B cell (primary cell): ENCODE measurements around the gene NIN.

Experiments
- EZH2 ChIP-seq: IDR thresholded peaks from 2 replicates; pipeline ENCODE4 v1.6.1; 2012; ENCODE audit warnings: borderline replicate concordance, low read depth, mild to moderate bottlenecking, moderate library complexity, low read length; ENCODE audit not compliant: insufficient read depth, poor library complexity, severe bottlenecking
- TF ChIP-seq, protein P1 (sequence below): fragments of 200-600 bp; IDR thresholded peaks from one replicate; pipeline ENCODE4 v1.8.0; 2022; ENCODE audit warnings: antibody characterized with exemption, mild to moderate bottlenecking

DNA sequence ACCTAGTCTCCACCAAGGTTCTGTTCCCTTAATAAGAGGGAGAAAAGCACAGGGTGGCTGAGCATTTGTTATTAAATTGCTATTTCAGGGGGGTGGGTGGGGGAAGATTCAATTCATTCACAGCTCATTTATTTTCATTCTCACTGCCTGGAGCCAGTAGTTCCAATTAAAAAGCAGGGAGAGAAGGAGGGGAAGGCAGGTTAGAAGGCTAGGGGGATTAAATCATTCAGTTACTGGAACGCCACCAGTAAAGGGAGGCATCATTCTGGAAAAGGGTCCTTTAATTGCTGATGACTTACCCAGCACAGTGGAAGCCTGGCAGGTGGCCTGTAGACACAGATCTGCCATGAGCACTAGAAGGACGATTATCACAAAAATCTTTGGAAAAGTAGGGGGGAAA is 47.4 kb downstream of the NIN start:
- no peak for TF ChIP-seq EZH2
- TF ChIP-seq, protein P1, sequence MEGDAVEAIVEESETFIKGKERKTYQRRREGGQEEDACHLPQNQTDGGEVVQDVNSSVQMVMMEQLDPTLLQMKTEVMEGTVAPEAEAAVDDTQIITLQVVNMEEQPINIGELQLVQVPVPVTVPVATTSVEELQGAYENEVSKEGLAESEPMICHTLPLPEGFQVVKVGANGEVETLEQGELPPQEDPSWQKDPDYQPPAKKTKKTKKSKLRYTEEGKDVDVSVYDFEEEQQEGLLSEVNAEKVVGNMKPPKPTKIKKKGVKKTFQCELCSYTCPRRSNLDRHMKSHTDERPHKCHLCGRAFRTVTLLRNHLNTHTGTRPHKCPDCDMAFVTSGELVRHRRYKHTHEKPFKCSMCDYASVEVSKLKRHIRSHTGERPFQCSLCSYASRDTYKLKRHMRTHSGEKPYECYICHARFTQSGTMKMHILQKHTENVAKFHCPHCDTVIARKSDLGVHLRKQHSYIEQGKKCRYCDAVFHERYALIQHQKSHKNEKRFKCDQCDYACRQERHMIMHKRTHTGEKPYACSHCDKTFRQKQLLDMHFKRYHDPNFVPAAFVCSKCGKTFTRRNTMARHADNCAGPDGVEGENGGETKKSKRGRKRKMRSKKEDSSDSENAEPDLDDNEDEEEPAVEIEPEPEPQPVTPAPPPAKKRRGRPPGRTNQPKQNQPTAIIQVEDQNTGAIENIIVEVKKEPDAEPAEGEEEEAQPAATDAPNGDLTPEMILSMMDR: no peak
